HepG2 (cell line): ENCODE measurements around the gene CCDC197. TPM values are rescaled to one million over a fixed set of nuclear protein-coding genes. Genes with fewer than 3 reads are reported as not detected.

Experiments
- ATAC-seq: fragments of 200-7000 bp; cut with Tn5 transposase; 3 replicates; pipeline ENCODE4 v1.9.1; 2020; ENCODE audit warnings: mild to moderate bottlenecking, moderate library complexity
- BruUV-seq: library from RNA; stranded (reverse); fragments of 400-500 nt; replicated peaks from 2 replicates; lab custom pipeline; 2021; lab: Mats Ljungman, UMichigan
- CTCF ChIA-PET: fragments of 300-600 bp; formaldehyde crosslinking; extraction: SDS; loops from one replicate; lab custom pipeline; 2021; ENCODE audit warnings: low total read pairs, inconsistent platforms, low intra/inter-chr PET ratio; lab: Yijun Ruan, JAX
- POLR2A ChIA-PET: fragments of 350-600 bp; sonication (Branson Sonifier 250); formaldehyde crosslinking; loops from one replicate; lab custom pipeline; 2020; ENCODE audit warnings: antibody characterized with exemption, inconsistent platforms; lab: Yijun Ruan, JAX
- DNase-seq: peaks from one replicate; pipeline ENCODE4 v3.0.0-alpha.2; 2015; ENCODE audit warnings: low spot score
- FAIRE-seq: peaks from 3 replicates; lab custom pipeline; 2011; peaks lifted over from hg19 to GRCh38; lab: Jason Lieb, UNC
- H2AFZ ChIP-seq: one replicate; pipeline ENCODE4 v1.6.1; 2011; ENCODE audit warnings: low read length, inconsistent platforms
- H3K27ac ChIP-seq: fragments of 300-600 bp; 3 replicates; pipeline ENCODE4 v1.8.0; 2011; ENCODE audit warnings: mixed run types, mild to moderate bottlenecking, mixed read lengths, low read length, inconsistent platforms; ENCODE audit not compliant: insufficient read depth; ENCODE audit errors: extremely low read length
- H3K27me3 ChIP-seq, 2 experiments: fragments of 200-600 bp in 1 of 2; 2 replicates in 1 of 2; 3 replicates in 1 of 2; pipeline versions ENCODE4 v1.6.0 to v1.8.0; 2011; ENCODE audit warnings: low read length in 2 of 2, mild to moderate bottlenecking in 2 of 2, moderate library complexity in 2 of 2, inconsistent platforms in 1 of 2; ENCODE audit not compliant: insufficient read depth in 2 of 2, control insufficient read depth in 1 of 2
- H3K36me3 ChIP-seq, 2 experiments: fragments of 200-600 bp in 1 of 2; replicated peaks in 1 of 2; 2 replicates in 1 of 2; 3 replicates in 1 of 2; pipeline versions ENCODE4 v1.5.1 to v1.8.0; 2011; ENCODE audit warnings: low read length in 2 of 2, inconsistent platforms in 1 of 2; ENCODE audit not compliant: insufficient read depth in 2 of 2, control insufficient read depth in 1 of 2
- H3K4me1 ChIP-seq: 2 replicates; pipeline ENCODE4 v1.5.1; 2012; ENCODE audit warnings: low read length, inconsistent platforms; ENCODE audit not compliant: insufficient read depth
- H3K4me2 ChIP-seq: 2 replicates; pipeline ENCODE4 v1.6.0; 2011; ENCODE audit warnings: low read depth, low read length, inconsistent platforms
- H3K4me3 ChIP-seq, 3 experiments: fragments of 200-600 bp in 1 of 3; sonication (generic), shearing (Covaris generic) in 1 of 3; replicated peaks in 1 of 3; 2 replicates each; pipeline ENCODE4 v1.5.1; 2011 to 2016; ENCODE audit warnings: low read length in 3 of 3, inconsistent platforms in 2 of 3, low read depth in 2 of 3, mild to moderate bottlenecking in 2 of 3, control low read depth in 1 of 3, mixed read lengths in 1 of 3; ENCODE audit not compliant: insufficient read depth in 1 of 3
- H3K79me2 ChIP-seq: one replicate; pipeline ENCODE4 v1.6.1; 2011; ENCODE audit warnings: low read length, inconsistent platforms; ENCODE audit not compliant: insufficient read depth
- H3K9ac ChIP-seq: 2 replicates; pipeline ENCODE4 v1.6.0; 2011; ENCODE audit warnings: mild to moderate bottlenecking, low read depth, low read length, inconsistent platforms; ENCODE audit not compliant: insufficient read depth
- H3K9me3 ChIP-seq: 2 replicates; pipeline ENCODE4 v1.5.1; 2012; ENCODE audit warnings: mild to moderate bottlenecking, low read length
- H4K20me1 ChIP-seq: 2 replicates; pipeline ENCODE4 v1.6.0; 2011; ENCODE audit warnings: inconsistent platforms, mild to moderate bottlenecking, low read length, moderate library complexity; ENCODE audit not compliant: insufficient read depth
- CREM ChIP-seq, 2 experiments: sonication (generic) in 1 of 2; formaldehyde crosslinking in 1 of 2; IDR thresholded peaks; 2 replicates each; pipeline versions ENCODE4 v1.4.0 to v1.6.1; 2016 to 2020; ENCODE audit warnings: antibody characterized with exemption in 1 of 2, mild to moderate bottlenecking in 1 of 2, missing genetic modification reagents in 1 of 2
- KLF16 ChIP-seq, 2 experiments: sonication (generic) in 1 of 2; formaldehyde crosslinking in 1 of 2; IDR thresholded peaks; 2 replicates each; pipeline versions ENCODE4 v1.6.1 to v1.8.0; 2016 to 2023; ENCODE audit warnings: missing genetic modification reagents in 2 of 2, missing compliant biosample characterization in 1 of 2
- LCORL ChIP-seq, 2 experiments: fragments of 450-650 bp in 1 of 2; sonication (generic) in 1 of 2; formaldehyde crosslinking in 1 of 2; IDR thresholded peaks; 2 replicates each; pipeline versions ENCODE4 v1.5.0 to v1.6.1; 2017 to 2020; ENCODE audit warnings: antibody characterized with exemption in 1 of 2, missing genetic modification reagents in 1 of 2
- MEF2D ChIP-seq: sonication (generic); formaldehyde crosslinking; IDR thresholded peaks from 2 replicates; pipeline ENCODE4 v1.5.1; 2020; ENCODE audit warnings: mild to moderate bottlenecking, missing genetic modification reagents
- SSRP1 ChIP-seq: IDR thresholded peaks from 2 replicates; pipeline ENCODE4 v1.6.1; 2016; ENCODE audit warnings: control low read depth
- WGBS: methylation state at CpG from one replicate; pipeline ENCODE4 v1.1.6; 2017; ENCODE audit warnings: low lambda C conversion rate; 5-methylcytosine and 5-hydroxymethylcytosine counted together
- in situ Hi-C: cut with HindIII; loops from 2 replicates; pipeline ENCODE4 v1.10.0; 2017; ENCODE audit warnings: low pct_unique_long_range_greater_than_20kb; ENCODE audit not compliant: extremely low pct_ligation_motif_present
- intact Hi-C: fragments of 100-400 bp; cut with micrococcal nuclease; formaldehyde crosslinking; loops from one replicate; pipeline ENCODE4 v1.10.0; 2022; ENCODE audit not compliant: unreplicated experiment
- polyA plus RNA-seq, 8 experiments: library from polyadenylated mRNA; depleted of rRNA in 3 of 8; stranded (reverse) in 7 of 8; unstranded in 1 of 8; fragments of >200 nt; fragmentation: Illumina TruSeq in 4 of 8; extraction: Trizol in 4 of 8; gene quantifications; 2 replicates each; pipeline versions ENCODE4 v1.2.1 to v1.2.3, GENCODE V29; 2011 to 2016; ENCODE audit warnings: low read depth in 4 of 8, missing spikeins in 1 of 8, mixed read lengths in 1 of 8; ENCODE audit not compliant: insufficient read depth in 1 of 8
- total RNA-seq, 5 experiments: library from RNA; depleted of rRNA; stranded (reverse); fragments of >200 nt; fragmentation: Illumina TruSeq; extraction: Trizol; gene quantifications; 2 replicates each; pipeline ENCODE4 v1.2.3, GENCODE V29; 2016; ENCODE audit warnings: low read depth in 1 of 5
- TF ChIP-seq, protein P1 (sequence below): sonication (generic); formaldehyde crosslinking; IDR thresholded peaks from 2 replicates; pipeline ENCODE4 v1.8.0; 2022; ENCODE audit warnings: mild to moderate bottlenecking, missing genetic modification reagents, borderline replicate concordance
- TF ChIP-seq, protein P2 (sequence below): sonication (generic); formaldehyde crosslinking; IDR thresholded peaks from 2 replicates; pipeline ENCODE4 v1.4.0; 2020; ENCODE audit warnings: missing genetic modification reagents

Gene CCDC197
- total and polyA plus RNA-seq, 2 of the 13 experiments (the other 11 are each of a cell fraction or from before 2014, with no cell fraction given): 0.11 to 0.13 TPM

DNA sequence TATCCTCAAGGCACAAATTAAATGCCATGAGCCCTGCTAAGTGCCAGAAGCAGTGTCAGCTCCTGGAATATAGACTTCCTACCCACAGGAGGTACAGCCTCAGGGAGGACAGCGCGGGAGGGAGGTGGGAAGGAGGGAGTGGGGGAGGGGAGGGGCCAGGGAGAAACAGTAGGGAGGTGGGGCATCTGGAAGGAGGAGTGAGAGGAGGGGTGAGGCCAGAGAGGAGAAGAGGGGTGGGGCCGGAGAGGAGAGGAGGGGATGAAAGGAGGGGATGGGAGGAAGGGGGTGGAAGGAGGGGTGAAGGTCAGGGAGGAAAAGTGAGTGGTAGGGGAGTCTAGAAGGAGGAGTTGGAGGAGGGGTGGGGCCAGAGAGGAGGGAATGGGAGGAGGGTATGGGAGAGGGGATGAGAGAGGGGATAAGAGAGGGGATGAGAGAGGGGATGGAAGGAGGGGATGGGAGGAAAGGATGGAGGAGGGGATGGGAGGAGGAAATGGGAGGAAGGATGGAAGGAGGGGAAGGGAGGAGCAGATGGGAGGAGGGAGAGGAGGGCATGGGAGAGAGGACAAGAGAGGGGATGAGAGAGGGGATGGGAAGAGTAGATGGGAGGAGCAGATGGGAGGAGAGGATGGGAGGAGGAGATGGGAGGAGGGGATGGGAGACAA, 9.2 kb upstream of the CCDC197 start:
- in situ Hi-C loops: no loop called here
- Histone ChIP-seq H3K4me1 (peaks cover 56% of the 10 kb centered on the region), H3K27me3 (peaks cover 2 to 33% of the 10 kb centered on the region in 2 experiments; a peak in 4 of 5 replicates)
- TF ChIP-seq, protein P1, sequence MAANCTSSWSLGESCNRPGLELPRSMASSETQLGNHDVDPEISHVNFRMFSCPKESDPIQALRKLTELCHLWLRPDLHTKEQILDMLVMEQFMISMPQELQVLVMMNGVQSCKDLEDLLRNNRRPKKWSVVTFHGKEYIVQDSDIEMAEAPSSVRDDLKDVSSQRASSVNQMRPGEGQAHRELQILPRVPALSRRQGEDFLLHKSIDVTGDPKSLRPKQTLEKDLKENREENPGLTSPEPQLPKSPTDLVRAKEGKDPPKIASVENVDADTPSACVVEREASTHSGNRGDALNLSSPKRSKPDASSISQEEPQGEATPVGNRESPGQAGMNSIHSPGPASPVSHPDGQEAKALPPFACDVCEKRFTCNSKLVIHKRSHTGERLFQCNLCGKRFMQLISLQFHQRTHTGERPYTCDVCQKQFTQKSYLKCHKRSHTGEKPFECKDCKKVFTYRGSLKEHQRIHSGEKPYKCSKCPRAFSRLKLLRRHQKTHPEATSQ (CRISPR knock-in tag): no peak
- TF ChIP-seq SSRP1 (CRISPR knock-in tag): no peak
- TF ChIP-seq, all 625 proteins: peak for 0
- ATAC-seq (no peak), FAIRE-seq (no peak), DNase-seq (no peak)
- ChIA-PET POLR2A (no interaction called here), CTCF (no interaction called here)
- no peak overlapping the region; a peak in 1 of 6 replicates for H3K4me3 ChIP-seq
- H3K9me3 ChIP-seq: no peaks in the 10 kb centered on the region
- intact Hi-C loops: no loop called here
- H2AFZ ChIP-seq: no peak overlapping the region
- 53% methylated on average over 3 of the region's 3 CpGs for WGBS
- no peaks in the 10 kb centered on the region for H4K20me1 ChIP-seq
- no peaks in the 10 kb centered on the region for H3K79me2 ChIP-seq
- H3K4me2 ChIP-seq: peak overlapping the region; percentile 47; the same call in 1 of the 2 replicates
- no peak overlapping the region for H3K27ac ChIP-seq
- no peaks in the 10 kb centered on the region for H3K36me3 ChIP-seq
- no peak overlapping the region for H3K9ac ChIP-seq
- BruUV-seq: no TSS peak

DNA sequence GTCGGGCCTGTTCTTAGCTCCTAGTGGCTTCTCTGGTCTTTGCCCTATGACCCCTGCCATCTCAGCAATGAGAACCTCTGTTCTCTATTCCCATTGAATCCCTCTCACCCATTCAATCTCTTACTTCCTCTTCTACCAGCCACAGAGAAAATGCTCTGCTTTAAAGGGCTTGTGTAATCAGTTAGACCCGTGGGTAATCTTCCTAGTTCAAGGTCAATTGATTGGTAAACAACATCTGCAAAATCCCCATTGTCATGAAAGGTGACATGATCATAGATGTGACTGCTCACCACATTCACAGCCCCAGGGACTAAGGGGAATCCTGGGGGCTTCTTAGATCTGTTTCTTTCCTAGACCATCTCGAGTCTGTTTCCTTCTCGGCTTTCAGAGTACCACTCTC, 7.2 kb upstream of the CCDC197 start:
- ChIA-PET CTCF (no interaction called here), POLR2A (no interaction called here)
- H3K36me3 ChIP-seq: no peaks in the 10 kb centered on the region
- intact Hi-C loops (no loop called here), in situ Hi-C loops (no loop called here)
- DNase-seq: peak; percentile 82
- no peak overlapping the region for H3K27ac ChIP-seq
- no peaks in the 10 kb centered on the region for H3K79me2 ChIP-seq
- FAIRE-seq: peak; percentile 23
- no peak overlapping the region for H3K4me3 ChIP-seq
- H4K20me1 ChIP-seq: no peaks in the 10 kb centered on the region
- H2AFZ ChIP-seq: no peak overlapping the region
- H3K4me2 ChIP-seq: peak overlapping the region; percentile 19
- H3K4me1 ChIP-seq: peaks cover 51% of the 10 kb centered on the region
- H3K9ac ChIP-seq: no peak overlapping the region
- peak; percentile 47 for ATAC-seq
- peaks cover 4 to 52% of the 10 kb centered on the region in 2 experiments; a peak in 4 of 5 replicates for H3K27me3 ChIP-seq
- no TSS peak for BruUV-seq
- WGBS: 19% methylated on average over 4 of the region's 4 CpGs
- H3K9me3 ChIP-seq: no peaks in the 10 kb centered on the region
- no peak for TF ChIP-seq LCORL (IDR thresholded peaks at IDR 0.05)
- 0 out of 2 replicates have a peak, but pooled peaks have one; percentile 20 for TF ChIP-seq LCORL (CRISPR knock-in tag; IDR thresholded peaks at IDR 0.05)
- no peak for TF ChIP-seq MEF2D
- TF ChIP-seq CREM (IDR thresholded peaks at IDR 0.05): peak; percentile 37; the same call in 1 of the 2 replicates
- TF ChIP-seq CREM (CRISPR knock-in tag; IDR thresholded peaks at IDR 0.05): no peak
- TF ChIP-seq, protein P2, sequence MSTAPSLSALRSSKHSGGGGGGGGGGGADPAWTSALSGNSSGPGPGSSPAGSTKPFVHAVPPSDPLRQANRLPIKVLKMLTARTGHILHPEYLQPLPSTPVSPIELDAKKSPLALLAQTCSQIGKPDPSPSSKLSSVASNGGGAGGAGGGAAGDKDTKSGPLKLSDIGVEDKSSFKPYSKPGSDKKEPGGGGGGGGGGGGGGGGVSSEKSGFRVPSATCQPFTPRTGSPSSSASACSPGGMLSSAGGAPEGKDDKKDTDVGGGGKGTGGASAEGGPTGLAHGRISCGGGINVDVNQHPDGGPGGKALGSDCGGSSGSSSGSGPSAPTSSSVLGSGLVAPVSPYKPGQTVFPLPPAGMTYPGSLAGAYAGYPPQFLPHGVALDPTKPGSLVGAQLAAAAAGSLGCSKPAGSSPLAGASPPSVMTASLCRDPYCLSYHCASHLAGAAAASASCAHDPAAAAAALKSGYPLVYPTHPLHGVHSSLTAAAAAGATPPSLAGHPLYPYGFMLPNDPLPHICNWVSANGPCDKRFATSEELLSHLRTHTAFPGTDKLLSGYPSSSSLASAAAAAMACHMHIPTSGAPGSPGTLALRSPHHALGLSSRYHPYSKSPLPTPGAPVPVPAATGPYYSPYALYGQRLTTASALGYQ (CRISPR knock-in tag): peak; percentile 52; the same call in 1 of the 2 replicates
- TF ChIP-seq KLF16 (CRISPR knock-in tag; IDR thresholded peaks at IDR 0.05): peak in 1 of 2 experiments; percentile 43; a peak in 1 of 4 replicates
